Sciatic nerve (tissue), 2 donors: ENCODE data around the gene PTPN13. TPM values are rescaled to one million over a fixed set of nuclear protein-coding genes. Genes with fewer than 3 reads are reported as not detected.
A peak's percentile ranks its signal among the peaks of the same experiment; 100 is the strongest.

Experiments
- ATAC-seq: fragments of 200-7000 bp; cut with Tn5 transposase; one replicate; pipeline ENCODE4 v1.9.1; 2020; ENCODE audit warnings: mild to moderate bottlenecking, moderate library complexity
- DNase-seq: peaks from one replicate; pipeline ENCODE4 v3.0.0-alpha.2; 2020; ENCODE audit warnings: low spot score
- intact Hi-C: fragments of 100-400 bp; cut with DNase I; formaldehyde crosslinking; loops from one replicate; pipeline ENCODE4 v1.14.2; 2022
- total RNA-seq: library from RNA; stranded (reverse); fragmentation: NEBNext Ultra II Directional; extraction: Animal tissue kit (Norgen Biotek cat#: 25700); gene quantifications from one replicate; pipeline ENCODE4 v1.2.1, GENCODE V29; 2021
- donor health status: DM: no; HTN: no; CAD: no.
- donor health status: DM: no; HTN: no; CAD: no.

The PTPN13 gene
- total RNA-seq, 1 donor from 2014 or later = 90.1 TPM

DNA sequence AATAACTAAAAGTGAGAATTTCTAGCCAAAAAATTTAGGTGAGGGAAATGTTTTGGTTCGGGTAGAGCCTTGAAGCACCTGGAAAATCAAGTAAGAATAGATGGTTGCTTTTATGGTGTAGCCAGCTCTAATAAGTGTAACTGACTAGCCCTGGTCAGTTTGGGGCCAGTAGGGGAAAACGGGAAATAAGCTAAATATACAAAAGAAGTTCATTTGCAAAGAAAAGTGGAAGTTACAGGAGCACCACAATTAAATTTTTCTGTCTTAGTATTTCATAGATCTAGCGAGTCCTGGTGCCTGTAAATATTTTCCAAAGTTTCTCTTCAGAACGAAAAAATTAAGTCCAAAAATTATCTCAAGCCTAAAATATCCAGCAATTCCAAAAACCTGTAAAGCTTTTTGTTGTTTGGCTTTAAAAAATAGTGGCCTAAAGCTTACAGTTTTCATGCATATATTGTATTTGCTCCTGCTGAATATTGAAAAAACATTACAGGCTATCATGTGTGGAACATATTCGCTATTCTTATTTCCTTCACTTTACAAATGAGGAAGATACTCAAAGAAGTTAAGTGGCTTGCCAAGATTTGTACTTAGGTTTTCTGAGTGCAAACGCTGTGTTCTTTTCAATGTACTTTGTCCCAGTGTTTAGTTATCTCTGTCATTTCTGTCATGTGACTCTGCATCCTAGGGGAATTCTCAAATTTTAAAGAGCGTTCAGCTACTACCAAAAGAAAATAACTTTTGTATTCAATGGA, 7.3 kb upstream of the PTPN13 start:
- ATAC-seq (peak; percentile 46), DNase-seq (no peak)
- intact Hi-C loops = no loop called here

DNA sequence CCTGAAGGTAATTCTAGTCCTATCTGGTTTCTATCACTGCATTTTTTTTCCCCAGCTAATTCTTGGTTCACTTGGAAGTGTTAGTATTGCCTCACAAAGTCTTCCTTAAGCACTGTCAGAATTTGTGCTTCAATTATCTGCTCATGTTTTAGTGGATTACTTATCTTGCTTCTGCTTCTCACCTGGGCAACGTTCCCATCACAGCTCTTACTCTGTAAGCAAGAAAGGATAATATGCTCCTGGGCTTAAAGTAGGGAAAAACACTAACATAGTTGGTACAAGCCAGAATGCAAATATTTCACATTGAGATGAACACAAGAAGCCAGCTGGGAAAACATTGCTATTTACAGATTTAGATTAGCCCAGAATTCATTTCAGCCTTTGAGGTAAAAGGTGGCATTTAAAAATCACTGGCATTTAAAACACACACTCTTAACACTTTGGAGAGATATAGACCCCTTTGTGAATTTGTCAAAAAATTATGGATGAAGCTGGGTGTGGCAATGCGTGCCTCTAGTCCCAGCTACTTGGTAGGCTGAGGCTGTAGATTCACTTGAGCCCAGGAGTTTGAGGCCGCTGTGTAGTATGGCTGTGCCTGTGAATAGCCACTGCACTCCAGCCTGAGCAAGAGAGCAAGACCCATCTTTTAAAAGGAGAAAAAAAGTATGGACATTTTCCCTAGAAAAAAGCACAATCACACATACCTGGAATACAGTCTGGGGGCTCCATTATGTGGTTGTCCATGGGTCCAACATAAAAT, 6.6 kb upstream of the PTPN13 start:
- ATAC-seq (peak; percentile 70), DNase-seq (no peak)
- intact Hi-C loops = no loop called here

GRCh38 chr4:86592553-86593249, 1.4 kb upstream of the PTPN13 start:
- intact Hi-C loops = no loop called here
- ATAC-seq (no peak), DNase-seq (no peak)

DNA sequence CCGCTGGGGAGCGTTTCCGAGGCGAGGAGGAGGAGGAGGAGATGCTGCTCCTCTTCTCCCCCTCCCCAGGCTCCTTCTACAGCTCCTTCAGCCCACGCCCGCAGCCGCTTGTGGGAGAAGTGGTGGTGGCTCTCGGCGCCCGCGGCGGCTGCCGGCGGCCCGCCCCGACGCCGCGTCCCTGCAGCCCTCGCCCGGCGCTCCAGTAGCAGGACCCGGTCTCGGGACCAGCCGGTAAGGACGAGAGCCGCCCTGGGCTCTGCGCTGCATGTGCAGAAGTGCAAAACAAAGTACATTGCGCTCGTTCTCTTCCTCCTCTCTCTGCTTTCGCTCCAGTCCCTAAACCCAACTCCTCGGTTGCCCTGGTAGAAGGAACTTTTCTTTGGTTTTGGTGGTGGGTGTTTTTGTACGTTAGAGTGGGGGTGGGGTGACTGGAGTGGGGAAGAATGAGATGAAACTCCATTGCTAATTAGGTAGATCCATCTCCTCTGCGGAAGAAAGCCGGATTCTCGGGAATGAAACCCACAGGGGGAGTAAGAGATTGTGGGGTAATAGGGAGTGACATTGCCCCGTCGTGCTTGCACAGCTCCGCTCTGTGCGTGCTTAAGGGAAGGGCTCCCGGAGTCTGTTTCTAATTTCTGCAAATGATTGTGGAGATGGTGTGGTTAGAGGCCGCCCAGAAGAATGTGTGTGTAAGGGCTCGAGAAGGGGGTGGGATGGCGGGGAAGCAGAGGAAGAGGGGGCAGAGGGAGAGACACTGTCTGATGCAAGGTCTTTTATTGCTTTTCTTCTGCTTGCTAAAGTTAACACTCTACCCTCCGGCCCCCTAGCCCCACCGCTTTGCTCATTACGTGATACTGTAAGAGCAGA, 677 bp downstream of the PTPN13 start:
- intact Hi-C loops = no loop called here

GRCh38 chr4:86595426-86595805, 1.3 kb downstream of the PTPN13 start:
- ATAC-seq (no peak), DNase-seq (no peak)
- intact Hi-C loops = no loop called here

More for the DNA sequence above, 677 bp downstream of the PTPN13 start:
- DNase-seq = peak; percentile 63
- peak; percentile 69 for ATAC-seq

GRCh38 chr4:86596807-86597206, 2.7 kb downstream of the PTPN13 start:
- DNase-seq (no peak), ATAC-seq (no peak)
- intact Hi-C loops = no loop called here

DNA sequence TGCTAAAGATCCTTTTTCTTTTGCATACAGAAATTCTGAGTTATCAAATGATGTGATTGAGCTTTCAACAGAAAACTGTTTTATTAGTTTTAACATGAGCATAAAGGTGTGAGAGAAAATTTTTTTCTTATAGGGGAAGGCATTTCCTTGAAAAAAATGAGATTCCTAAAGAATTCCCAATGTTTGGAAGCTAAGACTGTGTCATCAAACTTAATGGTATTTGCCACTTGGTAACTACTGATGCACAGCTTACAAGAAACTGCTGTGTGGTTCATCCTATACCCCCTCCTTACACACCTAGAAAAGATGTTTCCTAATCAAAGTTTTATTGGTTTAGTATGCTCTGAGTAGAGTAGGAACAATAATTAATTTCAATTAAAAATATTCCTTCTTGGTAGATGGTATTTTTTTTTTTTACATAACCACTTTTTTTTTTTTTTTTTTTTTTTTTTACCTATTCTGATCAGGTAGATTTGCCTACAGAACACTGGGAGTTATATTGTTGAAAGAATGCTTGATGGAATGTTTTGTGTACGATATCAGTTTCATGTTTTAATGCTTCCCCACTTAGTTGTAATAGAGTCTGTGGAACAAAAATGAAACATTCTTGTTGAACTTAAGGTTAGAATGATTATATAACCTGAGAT, 6.0 kb downstream of the PTPN13 start:
- ATAC-seq (no peak), DNase-seq (no peak)
- intact Hi-C loops = no loop called here

DNA sequence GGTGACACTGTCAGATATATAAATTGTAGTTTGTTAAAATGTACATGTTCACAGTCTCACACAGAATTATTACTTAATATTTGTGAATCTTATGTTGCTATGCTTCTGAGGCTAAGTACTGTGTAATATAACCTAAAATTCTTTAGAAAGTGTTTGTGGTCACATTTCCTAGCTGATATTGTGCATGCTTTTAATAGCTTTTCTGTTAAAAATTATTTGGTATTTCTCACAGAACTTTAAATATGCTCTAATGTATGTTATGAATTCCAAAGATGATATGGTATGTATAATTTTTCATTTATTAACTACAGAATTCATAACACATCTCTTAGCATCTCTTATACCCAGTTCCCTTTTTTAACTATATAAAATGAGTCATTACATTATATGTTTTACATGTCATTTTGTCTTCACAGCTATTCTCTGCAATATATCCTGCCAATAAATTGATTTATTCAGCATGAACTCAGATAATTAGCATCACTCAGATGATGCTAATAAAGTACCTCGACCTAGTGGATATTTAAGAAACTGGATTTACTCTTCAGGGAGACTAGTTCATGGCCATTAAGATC, 9.3 kb downstream of the PTPN13 start:
- DNase-seq (no peak), ATAC-seq (no peak)
- intact Hi-C loops = no loop called here

DNA sequence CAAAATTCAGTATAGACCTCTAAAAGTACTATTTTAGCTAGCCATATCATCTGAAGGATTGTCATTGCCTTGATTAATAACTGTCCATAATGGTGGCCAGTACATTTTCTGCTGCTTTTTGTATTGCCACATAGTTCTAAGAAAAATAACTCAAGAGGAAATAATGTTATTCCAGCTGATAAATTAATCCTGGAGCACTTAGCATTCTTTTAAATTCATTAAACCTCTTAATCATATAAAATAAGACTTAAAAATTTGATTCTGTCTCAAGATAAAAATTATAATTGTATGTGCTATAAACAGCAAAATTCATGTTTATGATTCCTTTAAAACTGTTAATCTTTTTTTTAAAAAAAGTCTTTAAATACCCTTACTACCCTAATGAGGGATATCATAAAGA, 12.7 kb downstream of the PTPN13 start:
- intact Hi-C loops = no loop called here
- ATAC-seq (no peak), DNase-seq (no peak)

GRCh38 chr4:86608757-86609375, 14.8 kb downstream of the PTPN13 start:
- ATAC-seq (peak; percentile 36), DNase-seq (no peak)
- intact Hi-C loops = no loop called here

GRCh38 chr4:86611757-86612156, 17.6 kb downstream of the PTPN13 start:
- intact Hi-C loops = no loop called here
- ATAC-seq (no peak), DNase-seq (no peak)

GRCh38 chr4:86613734-86614133, 19.6 kb downstream of the PTPN13 start:
- ATAC-seq (no peak), DNase-seq (no peak)
- intact Hi-C loops = no loop called here

GRCh38 chr4:86614865-86615264, 20.8 kb downstream of the PTPN13 start:
- DNase-seq (no peak), ATAC-seq (no peak)
- intact Hi-C loops = no loop called here

DNA sequence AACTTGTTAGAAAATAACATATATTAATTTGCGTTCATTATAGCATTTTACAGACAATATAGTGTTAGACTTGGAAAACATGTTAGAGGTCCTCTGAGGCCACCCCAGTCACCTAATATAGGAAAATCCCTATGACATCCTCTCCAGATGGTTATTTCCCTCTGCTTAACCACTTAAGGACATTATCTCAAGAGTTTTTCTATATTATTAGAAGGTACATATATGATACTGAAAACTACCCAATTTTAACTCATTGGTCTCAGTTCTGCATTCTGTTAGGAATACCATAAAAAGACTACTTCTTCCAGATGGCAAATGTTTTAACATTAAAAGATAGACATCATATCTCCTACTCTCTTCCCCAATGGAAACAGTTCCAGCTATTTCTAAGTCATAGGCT, 21.4 kb downstream of the PTPN13 start:
- intact Hi-C loops = no loop called here
- ATAC-seq (no peak), DNase-seq (no peak)

- no peak for DNase-seq
- ATAC-seq = no peak
- intact Hi-C loops = no loop called here
Measured at GRCh38 chr4:86619656-86620055, 25.5 kb downstream of the PTPN13 start.

DNA sequence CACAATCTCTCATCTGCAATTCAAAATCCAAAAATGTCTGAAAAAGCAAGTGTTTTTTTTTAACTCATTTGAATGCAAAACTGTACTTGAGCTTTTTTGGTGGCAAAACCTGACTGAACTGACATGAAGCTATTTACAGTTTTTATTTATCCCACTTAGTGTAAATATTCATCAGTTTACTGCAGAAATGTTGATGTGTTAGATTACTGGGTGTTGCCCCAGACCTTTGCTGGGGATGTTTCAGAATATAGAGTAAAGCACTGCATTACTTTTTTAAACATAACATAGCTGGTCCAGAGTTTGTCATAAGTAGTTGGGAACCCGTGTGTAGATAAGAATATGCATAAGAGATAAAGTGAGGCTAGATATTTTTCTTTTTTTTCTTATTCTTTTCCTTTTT, 27.3 kb downstream of the PTPN13 start:
- DNase-seq (no peak), ATAC-seq (no peak)
- intact Hi-C loops = no loop called here

- ATAC-seq = no peak
- intact Hi-C loops = no loop called here
- DNase-seq = no peak
Measured at GRCh38 chr4:86626066-86626465, 32.0 kb downstream of the PTPN13 start.
